OCI-LY7 (cell line): Measurements from ENCODE around the gene C3orf85. TPM values are rescaled to one million over a fixed set of nuclear protein-coding genes. Genes with fewer than 3 reads are reported as not detected.

Experiments used
- BruUV-seq: library from RNA; stranded (reverse); fragments of 400-500 nt; replicated peaks from 2 replicates; lab custom pipeline; 2021; lab: Mats Ljungman, UMichigan
- CTCF ChIA-PET: fragments of 300-600 bp; sonication (Branson Sonifier 250); formaldehyde crosslinking; loops from one replicate; lab custom pipeline; 2022; ENCODE audit warnings: antibody characterized with exemption; ENCODE audit not compliant: unreplicated experiment; lab: Charles Lee
- POLR2A ChIA-PET: fragments of 300-600 bp; sonication (Branson Sonifier 250); formaldehyde crosslinking; loops from one replicate; lab custom pipeline; 2022; ENCODE audit warnings: antibody characterized with exemption; lab: Charles Lee
- DNase-seq: peaks from one replicate; pipeline ENCODE4 v3.0.0-alpha.2; 2015; ENCODE audit warnings: low spot score
- H2AFZ ChIP-seq: fragments of 200-600 bp; sonication (generic), shearing (Covaris generic); 2 replicates; pipeline ENCODE4 v1.6.1; 2014; ENCODE audit warnings: mild to moderate bottlenecking, antibody characterized with exemption, low read length, moderate library complexity
- H3K27ac ChIP-seq: fragments of 200-600 bp; sonication (generic); 2 replicates; pipeline ENCODE4 v1.5.1; 2014; ENCODE audit warnings: mixed run types, low read depth, mild to moderate bottlenecking, moderate library complexity, low read length, inconsistent platforms; ENCODE audit not compliant: poor library complexity, severe bottlenecking
- H3K36me3 ChIP-seq: fragments of 200-600 bp; sonication (generic); 2 replicates; pipeline ENCODE4 v1.6.1; 2014; ENCODE audit warnings: mild to moderate bottlenecking, antibody characterized with exemption, low read length, moderate library complexity, mixed read lengths; ENCODE audit not compliant: insufficient read depth
- H3K4me1 ChIP-seq: fragments of 200-600 bp; sonication (generic); 2 replicates; pipeline ENCODE4 v1.5.1; 2014; ENCODE audit warnings: mild to moderate bottlenecking, low read length; ENCODE audit not compliant: insufficient read depth, poor library complexity, severe bottlenecking
- H3K4me2 ChIP-seq: fragments of 200-600 bp; sonication (generic); 2 replicates; pipeline ENCODE4 v1.6.1; 2014; ENCODE audit warnings: mild to moderate bottlenecking, low read length
- H3K4me3 ChIP-seq: fragments of 200-600 bp; sonication (generic); 2 replicates; pipeline ENCODE4 v1.5.1; 2014; ENCODE audit warnings: mild to moderate bottlenecking, low read depth, low read length; ENCODE audit not compliant: poor library complexity, severe bottlenecking
- H3K79me2 ChIP-seq: fragments of 200-600 bp; sonication (generic); 2 replicates; pipeline ENCODE4 v1.6.1; 2016; ENCODE audit warnings: low read depth, mild to moderate bottlenecking, low read length, moderate library complexity, mixed read lengths; ENCODE audit not compliant: insufficient read depth
- H3K9me2 ChIP-seq: fragments of 200-600 bp; sonication (generic); 2 replicates; pipeline ENCODE4 v1.6.1; 2016; ENCODE audit warnings: mild to moderate bottlenecking, low read length, mixed read lengths; ENCODE audit not compliant: insufficient read depth
- H3K9me3 ChIP-seq: fragments of 200-600 bp; sonication (generic); 2 replicates; pipeline ENCODE4 v1.6.1; 2014; ENCODE audit warnings: mild to moderate bottlenecking, mixed run types, low read length, mixed read lengths
- H4K20me1 ChIP-seq: fragments of 200-600 bp; sonication (generic); 2 replicates; pipeline ENCODE4 v1.6.1; 2014; ENCODE audit warnings: mild to moderate bottlenecking, antibody characterized with exemption, low read length, moderate library complexity, mixed read lengths; ENCODE audit not compliant: insufficient read depth
- EZH2phosphoT487 ChIP-seq: fragments of 200-600 bp; sonication (generic); IDR thresholded peaks from 2 replicates; pipeline ENCODE4 v1.6.1; 2018; ENCODE audit warnings: low read depth, borderline replicate concordance, mild to moderate bottlenecking, mixed run types, antibody characterized with exemption, low read length, moderate library complexity, mixed read lengths
- intact Hi-C: fragments of 100-400 bp; cut with micrococcal nuclease; formaldehyde crosslinking; loops from one replicate; pipeline ENCODE4 v1.10.0; 2022; ENCODE audit not compliant: unreplicated experiment
- total RNA-seq, 2 experiments: library from RNA; depleted of rRNA in 1 of 2; stranded (reverse); fragments of >200 nt in 1 of 2; shearing (Covaris generic) in 1 of 2; gene quantifications; 2 replicates each; pipeline ENCODE4 v1.2.3, GENCODE V29; 2014 to 2022
- TF ChIP-seq, protein P1 (sequence below): fragments of 200-600 bp; sonication (generic); conservative IDR thresholded peaks from 2 replicates; pipeline ENCODE4 v1.5.1; 2014; ENCODE audit warnings: mild to moderate bottlenecking, antibody characterized with exemption, low read length, moderate library complexity, mixed read lengths

The C3orf85 gene
- total RNA-seq, 2 experiments from 2014 or later: not detected

DNA sequence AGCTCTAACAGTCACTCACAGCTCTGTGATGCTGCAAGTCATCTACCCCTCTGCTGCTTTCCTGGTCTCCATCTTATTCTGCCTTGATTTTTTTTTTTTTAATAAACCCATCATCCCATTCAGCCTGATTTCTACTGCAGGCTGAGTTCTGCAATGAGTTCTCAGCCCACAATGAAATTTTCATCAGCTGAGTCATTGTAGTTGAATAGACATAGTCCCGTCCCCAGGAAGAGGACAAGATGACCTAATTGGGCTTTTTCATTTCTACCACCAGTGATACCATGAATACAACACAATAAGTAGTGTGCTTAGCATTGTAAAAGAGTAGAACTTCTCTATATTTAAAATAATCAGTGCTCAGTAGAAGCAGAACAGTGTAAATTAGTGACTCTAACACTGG is 59.3 kb downstream of the C3orf85 start:
- Histone ChIP-seq H3K4me1 (no peaks in the 10 kb centered on the region), H3K4me2 (no peak overlapping the region), H3K9me2 (no peaks in the 10 kb centered on the region), H3K36me3 (no peaks in the 10 kb centered on the region), H3K27ac (no peak overlapping the region), H2AFZ (no peak overlapping the region), H4K20me1 (no peaks in the 10 kb centered on the region), H3K9me3 (no peaks in the 10 kb centered on the region), H3K79me2 (no peaks in the 10 kb centered on the region), H3K4me3 (no peak overlapping the region)
- CTCF ChIA-PET: no interaction called here
- BruUV-seq: no TSS peak
- POLR2A ChIA-PET: interaction anchor here (1.2 kb wide), 1 partner anchor 11 kb away, joined by 3 read pairs; no protein-coding TSS in a partner anchor
- DNase-seq: no peak
- intact Hi-C loops: no loop called here
- TF ChIP-seq, protein P1, sequence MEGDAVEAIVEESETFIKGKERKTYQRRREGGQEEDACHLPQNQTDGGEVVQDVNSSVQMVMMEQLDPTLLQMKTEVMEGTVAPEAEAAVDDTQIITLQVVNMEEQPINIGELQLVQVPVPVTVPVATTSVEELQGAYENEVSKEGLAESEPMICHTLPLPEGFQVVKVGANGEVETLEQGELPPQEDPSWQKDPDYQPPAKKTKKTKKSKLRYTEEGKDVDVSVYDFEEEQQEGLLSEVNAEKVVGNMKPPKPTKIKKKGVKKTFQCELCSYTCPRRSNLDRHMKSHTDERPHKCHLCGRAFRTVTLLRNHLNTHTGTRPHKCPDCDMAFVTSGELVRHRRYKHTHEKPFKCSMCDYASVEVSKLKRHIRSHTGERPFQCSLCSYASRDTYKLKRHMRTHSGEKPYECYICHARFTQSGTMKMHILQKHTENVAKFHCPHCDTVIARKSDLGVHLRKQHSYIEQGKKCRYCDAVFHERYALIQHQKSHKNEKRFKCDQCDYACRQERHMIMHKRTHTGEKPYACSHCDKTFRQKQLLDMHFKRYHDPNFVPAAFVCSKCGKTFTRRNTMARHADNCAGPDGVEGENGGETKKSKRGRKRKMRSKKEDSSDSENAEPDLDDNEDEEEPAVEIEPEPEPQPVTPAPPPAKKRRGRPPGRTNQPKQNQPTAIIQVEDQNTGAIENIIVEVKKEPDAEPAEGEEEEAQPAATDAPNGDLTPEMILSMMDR: no peak
- no peak for TF ChIP-seq EZH2phosphoT487

Other genes starting within 250 kb of the C3orf85 start
- not detected in 2 replicates for gene GUCA1C, start 182.8 kb upstream of the C3orf85 start, total RNA-seq (2014; rRNA removed; shearing (Covaris generic))
- gene GUCA1C, start 182.8 kb upstream of the C3orf85 start, total RNA-seq (2022): not detected in 2 replicates
- gene MORC1, start 18.6 kb upstream of the C3orf85 start, total RNA-seq (2014; rRNA removed; shearing (Covaris generic)): not detected in 2 replicates
- not detected in 2 replicates for gene MORC1, start 18.6 kb upstream of the C3orf85 start, total RNA-seq (2022)
- not detected in 2 replicates for gene DPPA2, start 179.8 kb downstream of the C3orf85 start, total RNA-seq (2014; rRNA removed; shearing (Covaris generic))
- not detected in 2 replicates for gene DPPA2, start 179.8 kb downstream of the C3orf85 start, total RNA-seq (2022)
- gene DPPA4, start 200.8 kb downstream of the C3orf85 start, total RNA-seq (2014; rRNA removed; shearing (Covaris generic)): not detected in 2 replicates
- gene DPPA4, start 200.8 kb downstream of the C3orf85 start, total RNA-seq (2022): not detected in 2 replicates